HPDE6-E6E7 (cell line): ENCODE data around the gene GRIN2D.

ENCODE experiments used
- DNase-seq: peaks from one replicate; pipeline ENCODE4 v3.0.0; 2011; ENCODE audit warnings: missing footprints; ENCODE audit errors: extremely low spot score

GRIN2D gene

GRCh38 chr19:48441360-48442050, 48.0 kb downstream of the GRIN2D start:
- DNase-seq: no peak

GRCh38 chr19:48442116-48443035, 48.9 kb downstream of the GRIN2D start:
- no peak for DNase-seq

DNA sequence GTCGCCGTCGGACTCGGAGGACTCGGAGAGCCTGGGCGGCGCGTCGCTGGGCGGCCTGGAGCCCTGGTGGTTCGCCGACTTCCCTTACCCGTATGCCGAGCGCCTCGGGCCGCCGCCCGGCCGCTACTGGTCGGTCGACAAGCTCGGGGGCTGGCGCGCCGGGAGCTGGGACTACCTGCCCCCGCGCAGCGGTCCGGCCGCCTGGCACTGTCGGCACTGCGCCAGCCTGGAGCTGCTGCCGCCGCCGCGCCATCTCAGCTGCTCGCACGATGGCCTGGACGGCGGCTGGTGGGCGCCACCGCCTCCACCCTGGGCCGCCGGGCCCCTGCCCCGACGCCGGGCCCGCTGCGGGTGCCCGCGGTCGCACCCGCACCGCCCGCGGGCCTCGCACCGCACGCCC, 49.8 kb downstream of the GRIN2D start:
- DNase-seq: no peak
